Measurements from ENCODE around the gene DUSP8.

- TF ChIP-seq CTCF (IDR thresholded peaks at IDR 0.05) (no peak), POLR2AphosphoS5 (IDR thresholded peaks at IDR 0.05) (no peak)
Observed at GRCh38 chr11:1523779-1524178, 48.3 kb downstream of the DUSP8 start.
